ENCODE data around the gene MGP. TPM values are rescaled to one million over a fixed set of nuclear protein-coding genes. Genes with fewer than 3 reads are reported as not detected.

MGP gene
- total RNA-seq, 4 donors from 2014 or later = 506 to 706 (median 636) TPM

- Histone ChIP-seq H3K36me3 (no peaks in the 10 kb centered on the region), H3K9me3 (no peaks in the 10 kb centered on the region), H3K27me3 (no peaks in the 10 kb centered on the region), H3K4me1 (peaks cover 14 to 53% (median 15%) of the 10 kb centered on the region in 3 donors), H3K27ac (peak overlapping the region; percentile 63 to 86 (median 76)), H3K4me3 (no peak overlapping the region)
- ATAC-seq = peak; percentile 93
- WGBS, 2 donors (ENCODE audit: low coverage in 1 of 2) = 42 to 60% methylated on average over 5 to 7 of the region's 7 CpGs
- TF ChIP-seq POLR2A (IDR thresholded peaks at IDR 0.05) (no peak), CTCF (IDR thresholded peaks at IDR 0.05) (peak in 3 of 4 experiments; percentile 24 to 49 (median 32)), POLR2AphosphoS5 (IDR thresholded peaks at IDR 0.05) (no peak), EP300 (IDR thresholded peaks at IDR 0.05) (no peak)
Observed at GRCh38 chr12:14892726-14893505, 7.3 kb upstream of the MGP start.

- H3K4me1 ChIP-seq = peaks cover 9 to 49% (median 10%) of the 10 kb centered on the region in 3 donors
- WGBS, 2 donors (ENCODE audit: low coverage in 1 of 2) = 66 to 91% methylated on average over 4 to 5 of the region's 5 CpGs
- H3K27me3 ChIP-seq = no peaks in the 10 kb centered on the region
Observed at GRCh38 chr12:14890701-14891100, 5.0 kb upstream of the MGP start.

GRCh38 chr12:14886271-14886670 is 617 bp upstream of the MGP start:
- H3K9me3 ChIP-seq = no peaks in the 10 kb centered on the region
- ATAC-seq = no peak
- H3K27me3 ChIP-seq = no peaks in the 10 kb centered on the region
- TF ChIP-seq EP300 (IDR thresholded peaks at IDR 0.05) (no peak), CTCF (IDR thresholded peaks at IDR 0.05) (no peak), POLR2AphosphoS5 (IDR thresholded peaks at IDR 0.05) (no peak), POLR2A (IDR thresholded peaks at IDR 0.05) (no peak)
- peaks cover 0 to 12% of the 10 kb centered on the region in 2 donors for H3K36me3 ChIP-seq
- 43 to 72% methylated on average over 3 to 6 of the region's 6 CpGs for WGBS, 2 donors (ENCODE audit: low coverage in 1 of 2)
- peak overlapping the region; percentile 76 to 98 (median 84) for H3K27ac ChIP-seq
- peak overlapping the region; percentile 45 to 98 for H3K4me3 ChIP-seq
- H3K4me1 ChIP-seq = peaks cover 0 to 30% (median 0%) of the 10 kb centered on the region in 3 donors

More at GRCh38 chr12:14890701-14891100, 5.0 kb upstream of the MGP start:
- TF ChIP-seq POLR2A (IDR thresholded peaks at IDR 0.05) (no peak), CTCF (IDR thresholded peaks at IDR 0.05) (no peak), EP300 (IDR thresholded peaks at IDR 0.05) (no peak), POLR2AphosphoS5 (IDR thresholded peaks at IDR 0.05) (no peak)
- ATAC-seq = no peak
- H3K4me3 ChIP-seq = no peak overlapping the region
- H3K9me3 ChIP-seq = no peaks in the 10 kb centered on the region
- no peaks in the 10 kb centered on the region for H3K36me3 ChIP-seq
- H3K27ac ChIP-seq = no peak overlapping the region

- Histone ChIP-seq H3K36me3 (peaks cover 0 to 13% of the 10 kb centered on the region in 2 donors), H3K4me3 (peak overlapping the region; percentile 45 to 98), H3K27ac (peak overlapping the region; percentile 76 to 98 (median 84)), H3K9me3 (no peaks in the 10 kb centered on the region), H3K27me3 (no peaks in the 10 kb centered on the region), H3K4me1 (peaks cover 0 to 30% (median 0%) of the 10 kb centered on the region in 3 donors)
- ATAC-seq = peak; percentile 66
- WGBS, 2 donors (ENCODE audit: low coverage in 1 of 2) = 0% methylated on average over 4 to 5 of the region's 5 CpGs
- TF ChIP-seq POLR2AphosphoS5 (IDR thresholded peaks at IDR 0.05) (peak; percentile 40), POLR2A (IDR thresholded peaks at IDR 0.05) (peak; percentile 22 to 46), EP300 (IDR thresholded peaks at IDR 0.05) (no peak)
Observed at GRCh38 chr12:14884458-14884878, 1.2 kb downstream of the MGP start.

- Histone ChIP-seq H3K27ac (peak overlapping the region; percentile 76 to 98 (median 84)), H3K36me3 (peaks cover 0 to 13% of the 10 kb centered on the region in 2 donors), H3K9me3 (no peaks in the 10 kb centered on the region), H3K4me3 (peak overlapping the region; percentile 45 to 98), H3K27me3 (no peaks in the 10 kb centered on the region), H3K4me1 (peaks cover 0 to 30% (median 0%) of the 10 kb centered on the region in 3 donors)
- no peak for TF ChIP-seq CTCF (IDR thresholded peaks at IDR 0.05)
- TF ChIP-seq POLR2A (IDR thresholded peaks at IDR 0.05) = no peak
- 46 to 51% methylated on average over 10 of the region's 10 CpGs for WGBS, 2 donors (ENCODE audit: low coverage in 1 of 2)
- ATAC-seq = no peak
Observed at GRCh38 chr12:14883686-14884085, 2.0 kb downstream of the MGP start.
